ENCODE data around the gene RAB33B.

Gene RAB33B

DNA sequence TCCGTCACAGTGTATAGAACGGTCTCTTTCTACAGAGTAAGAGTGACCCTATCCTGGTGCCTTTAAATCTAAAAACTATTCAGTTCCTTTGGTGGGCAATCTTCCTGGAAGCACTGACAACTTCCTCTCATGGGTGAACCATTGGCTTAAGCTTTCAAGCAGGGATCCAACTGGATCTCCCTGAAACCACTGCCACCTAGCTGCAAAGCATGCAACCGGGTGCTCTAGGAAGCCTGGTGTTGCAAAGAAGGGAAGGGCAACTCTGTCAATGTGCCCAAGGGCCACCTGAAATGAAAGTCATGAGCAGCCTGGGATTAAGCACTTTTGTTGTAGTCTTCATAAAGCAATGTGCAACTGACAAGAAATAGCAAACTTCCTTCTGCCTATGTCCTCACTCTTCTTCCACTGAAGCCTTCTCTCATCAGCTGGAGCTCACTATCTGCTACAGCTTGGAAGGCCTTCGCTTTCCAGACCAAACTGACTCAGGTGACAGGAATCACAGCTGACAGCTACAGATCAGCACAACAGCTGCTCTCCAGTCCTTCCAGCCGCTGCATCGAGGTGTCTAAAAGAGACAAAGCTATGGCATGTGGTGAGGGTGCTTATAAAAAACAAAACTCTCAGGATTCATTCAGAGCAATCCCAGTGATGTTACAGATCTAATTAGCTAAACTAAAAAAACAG, 55.9 kb downstream of the RAB33B start:
- DNase-seq = no peak

DNA sequence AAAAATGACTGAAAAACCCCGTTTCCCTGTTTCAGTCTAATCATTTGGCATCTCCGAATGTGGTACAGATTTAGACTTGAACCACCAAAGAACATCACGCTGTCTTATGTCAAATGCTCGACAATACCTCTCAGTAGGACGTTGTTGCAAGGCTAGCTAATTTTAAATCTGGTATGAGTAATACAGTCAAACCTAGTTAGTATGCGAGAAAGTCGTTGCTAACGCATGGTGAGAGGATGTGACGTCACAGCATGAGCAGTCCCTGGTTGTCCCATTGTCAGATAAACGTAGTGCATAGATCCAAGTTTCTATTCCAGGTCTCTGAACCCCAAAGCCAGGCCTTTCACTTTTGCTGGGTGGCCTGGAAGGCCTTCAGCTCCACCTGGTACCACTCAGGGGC, 57.4 kb downstream of the RAB33B start:
- no peak for DNase-seq

DNA sequence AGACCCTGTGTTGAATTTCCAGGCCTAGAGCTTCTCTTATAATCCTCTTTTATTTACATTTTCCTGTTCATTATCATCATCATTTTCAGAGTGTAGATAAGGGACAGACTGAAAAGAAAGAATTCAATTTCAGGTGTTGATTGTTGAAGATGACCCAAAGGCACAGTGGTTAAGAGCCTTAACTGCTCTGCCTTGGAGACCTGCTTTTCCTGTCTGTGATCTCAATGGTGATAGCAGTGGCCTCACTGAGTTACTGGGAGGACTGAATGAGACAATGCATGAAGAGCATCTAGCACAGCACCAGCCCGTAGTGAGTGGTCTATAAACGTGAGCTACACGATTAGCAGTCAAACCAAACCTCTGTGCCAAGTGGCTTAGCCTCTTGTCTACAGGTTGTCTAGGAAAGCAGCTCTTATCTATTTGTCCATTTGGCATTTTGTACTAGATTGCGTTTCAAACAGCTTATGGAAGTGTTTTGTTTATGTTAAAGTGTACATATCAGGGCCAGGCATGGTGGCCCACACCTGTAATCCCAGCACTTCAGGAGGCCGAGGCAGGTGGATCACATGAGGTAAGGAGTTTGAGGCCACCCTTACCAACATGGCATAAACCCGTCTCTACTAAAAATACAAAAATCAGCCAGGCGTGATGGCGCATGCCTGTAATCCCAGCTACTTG, 60.6 kb downstream of the RAB33B start:
- DNase-seq = no peak

DNA sequence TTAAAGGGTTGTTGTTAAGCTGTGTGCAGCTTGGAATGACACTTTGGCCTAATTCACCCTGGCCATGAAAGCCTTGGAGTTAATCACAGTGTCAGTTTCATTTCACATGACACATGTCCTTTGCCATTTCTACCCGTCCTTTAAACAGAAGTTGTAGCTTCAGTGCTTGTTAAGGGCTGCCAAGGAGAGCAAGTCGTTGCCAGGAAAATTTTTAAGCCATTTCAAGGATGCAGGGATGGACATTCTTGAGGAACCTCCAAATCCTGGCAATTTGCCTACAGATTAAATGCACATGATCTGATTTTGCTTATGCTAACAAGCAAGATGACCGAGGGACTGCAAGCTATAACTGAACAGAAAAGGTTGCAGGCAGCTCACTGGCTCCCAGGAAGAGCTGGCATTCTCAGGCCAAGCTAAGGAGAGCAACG, 61.6 kb downstream of the RAB33B start:
- no peak for DNase-seq

DNA sequence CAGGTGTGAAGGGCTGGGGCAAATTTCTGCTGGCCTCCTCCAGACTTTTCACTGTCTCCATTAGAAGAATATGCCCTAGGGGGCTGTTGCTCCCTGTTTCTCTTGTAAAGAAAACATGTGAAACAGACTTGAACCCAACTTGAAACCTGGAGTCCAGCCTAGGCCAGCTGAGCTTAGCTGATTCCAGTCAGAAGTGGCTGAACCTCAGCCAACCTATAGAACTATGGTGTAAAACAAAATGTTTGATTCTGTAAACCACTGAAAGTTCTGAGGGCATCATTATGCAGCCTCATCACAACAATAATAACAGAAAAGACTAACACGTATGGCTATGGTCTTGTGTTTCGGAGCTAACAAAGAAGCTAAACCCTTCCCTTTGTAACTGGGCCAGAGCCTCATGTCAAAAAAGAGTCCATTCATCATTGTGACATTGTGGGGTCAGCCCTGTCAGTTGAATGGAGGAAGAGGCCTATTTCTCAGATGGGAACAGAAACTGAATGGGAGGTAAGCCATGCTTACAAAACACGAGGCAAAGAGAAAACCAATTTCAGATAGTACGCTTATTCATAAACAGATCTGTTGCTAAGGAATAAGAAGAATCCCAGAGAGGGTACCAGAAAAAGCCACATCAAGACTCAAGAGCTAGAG, 68.0 kb downstream of the RAB33B start:
- no peak for DNase-seq

DNA sequence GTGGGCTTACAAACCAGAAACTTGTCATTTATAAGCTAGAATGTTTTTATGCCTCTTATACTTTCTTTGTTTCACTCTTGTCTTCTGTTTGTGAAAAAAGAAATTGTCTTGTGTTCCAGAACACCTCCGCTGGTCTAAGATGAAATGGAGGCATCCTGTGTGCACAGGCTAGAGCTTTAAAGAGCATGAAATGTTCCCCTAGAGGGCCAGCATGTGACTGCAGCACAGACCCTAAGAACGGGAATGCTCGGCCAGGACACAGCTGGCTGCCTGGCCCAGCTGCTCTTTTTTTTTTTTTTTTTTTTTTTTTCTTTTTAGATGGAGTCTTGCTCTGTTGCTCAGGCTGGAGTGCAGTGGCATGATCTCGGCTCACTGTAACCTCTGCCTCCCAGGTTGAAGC, 68.5 kb downstream of the RAB33B start:
- DNase-seq = no peak

DNA sequence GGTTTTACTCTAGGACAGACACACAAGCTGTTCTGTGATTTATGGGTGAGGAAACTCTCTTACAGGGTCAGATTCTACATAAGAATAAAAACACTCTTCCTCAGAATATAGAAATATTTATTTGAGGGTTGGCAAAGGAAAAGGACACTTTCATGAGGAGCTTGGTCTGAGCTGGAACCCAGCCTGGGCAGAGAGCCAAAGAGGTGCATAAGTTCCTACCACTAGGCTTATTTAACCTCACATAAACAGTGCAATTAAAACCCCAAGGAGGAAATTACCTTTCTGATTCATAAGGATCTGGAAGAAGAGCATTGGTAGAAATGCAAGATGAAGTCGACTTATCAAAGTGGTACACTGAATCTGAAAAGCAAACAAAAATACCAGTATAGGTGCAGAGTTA, 69.2 kb downstream of the RAB33B start:
- no peak for DNase-seq

DNA sequence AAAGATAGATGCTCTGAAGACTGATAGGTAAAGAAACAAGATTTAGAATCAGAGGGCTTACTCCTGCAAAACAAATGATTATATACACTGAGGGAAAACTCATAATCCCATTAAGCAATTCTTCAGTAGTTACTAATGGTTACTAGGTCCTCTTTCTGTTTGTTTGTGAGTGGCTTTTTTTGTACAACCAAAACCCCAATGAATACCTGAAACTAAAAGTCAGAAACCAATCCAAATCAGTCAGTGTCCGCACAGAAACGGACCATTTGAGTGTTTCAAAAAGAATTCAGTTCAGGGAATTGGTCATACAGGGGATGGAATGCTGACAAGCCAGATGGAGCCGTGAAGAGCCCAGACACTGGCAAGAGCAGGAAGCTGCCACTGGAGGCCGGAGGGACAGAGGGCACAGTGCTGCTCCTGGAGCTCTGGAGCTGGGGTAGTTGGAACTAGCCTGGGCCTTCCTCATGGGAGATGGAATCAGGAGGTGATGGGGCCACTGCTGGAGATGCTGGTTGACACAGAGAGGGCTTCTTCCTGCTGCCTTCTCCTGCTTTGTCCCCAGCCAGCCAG, 70.2 kb downstream of the RAB33B start:
- no peak for DNase-seq

DNA sequence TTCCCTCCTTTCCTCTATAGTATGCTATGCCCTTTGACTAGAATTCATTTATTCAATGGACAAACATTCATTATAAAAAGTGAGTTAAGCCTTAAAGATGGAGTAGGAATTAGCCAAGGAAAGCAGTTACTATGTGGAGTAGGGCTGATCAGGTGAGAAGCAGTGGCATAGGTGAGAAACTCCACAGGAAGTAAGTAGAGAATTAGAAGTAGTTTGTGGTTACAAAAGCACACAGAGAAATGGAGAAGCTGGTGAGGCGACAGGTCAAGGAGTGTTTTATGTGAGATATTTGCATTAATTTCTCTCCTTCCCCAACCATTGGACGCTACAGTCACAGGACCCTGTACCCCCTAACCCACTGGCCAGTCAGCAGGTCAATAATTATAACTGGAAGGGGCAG, 71.5 kb downstream of the RAB33B start:
- no peak for DNase-seq
